22Rv1 (cell line): Measurements from ENCODE around the gene CCR7.

ENCODE experiments used
- H3K27ac ChIP-seq: fragments of 450-650 bp; 2 replicates; pipeline ENCODE4 v1.5.1; 2017
- ZFX ChIP-seq: fragments of 450-650 bp; IDR thresholded peaks from 2 replicates; pipeline ENCODE4 v1.6.1; 2017; ENCODE audit warnings: antibody characterized with exemption, borderline replicate concordance
- TF ChIP-seq, protein P1 (sequence below): fragments of 450-650 bp; IDR thresholded peaks from 2 replicates; pipeline ENCODE4 v1.5.1; 2017; ENCODE audit warnings: mild to moderate bottlenecking

Gene CCR7

DNA sequence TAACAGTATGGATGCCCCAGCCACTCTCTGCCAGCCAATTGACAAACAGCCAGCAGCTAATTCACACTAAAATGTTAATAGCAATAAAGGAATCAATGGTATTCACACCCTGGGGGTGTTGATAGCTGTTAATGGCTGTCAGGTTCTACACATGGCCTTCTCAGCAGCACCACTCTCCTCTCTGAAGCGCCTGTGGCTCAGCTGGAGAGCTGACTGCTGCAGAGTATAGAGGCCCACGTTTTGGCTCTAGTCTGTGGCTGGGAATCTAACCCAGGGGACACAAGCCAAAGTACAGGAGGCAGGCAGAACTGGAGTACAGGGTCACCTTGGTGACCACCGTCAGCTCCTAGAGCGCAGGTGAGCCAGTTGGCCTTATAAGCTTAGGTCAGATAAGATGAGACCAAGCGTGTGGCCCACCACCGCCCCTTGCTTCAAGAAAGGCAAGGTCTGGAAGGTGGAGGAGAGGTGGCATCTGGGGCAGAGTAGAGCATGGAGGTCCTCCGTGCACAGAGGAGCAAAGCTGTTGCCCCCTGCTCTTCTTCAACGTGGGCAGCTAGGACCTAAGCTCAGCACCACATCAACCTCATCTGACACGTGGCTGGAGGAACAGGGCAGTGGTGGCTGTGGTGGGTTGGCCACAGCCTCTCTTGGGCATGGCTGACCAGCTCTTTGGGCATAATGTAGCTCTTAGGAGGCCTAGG, 25.4 kb downstream of the CCR7 start:
- TF ChIP-seq, protein P1, sequence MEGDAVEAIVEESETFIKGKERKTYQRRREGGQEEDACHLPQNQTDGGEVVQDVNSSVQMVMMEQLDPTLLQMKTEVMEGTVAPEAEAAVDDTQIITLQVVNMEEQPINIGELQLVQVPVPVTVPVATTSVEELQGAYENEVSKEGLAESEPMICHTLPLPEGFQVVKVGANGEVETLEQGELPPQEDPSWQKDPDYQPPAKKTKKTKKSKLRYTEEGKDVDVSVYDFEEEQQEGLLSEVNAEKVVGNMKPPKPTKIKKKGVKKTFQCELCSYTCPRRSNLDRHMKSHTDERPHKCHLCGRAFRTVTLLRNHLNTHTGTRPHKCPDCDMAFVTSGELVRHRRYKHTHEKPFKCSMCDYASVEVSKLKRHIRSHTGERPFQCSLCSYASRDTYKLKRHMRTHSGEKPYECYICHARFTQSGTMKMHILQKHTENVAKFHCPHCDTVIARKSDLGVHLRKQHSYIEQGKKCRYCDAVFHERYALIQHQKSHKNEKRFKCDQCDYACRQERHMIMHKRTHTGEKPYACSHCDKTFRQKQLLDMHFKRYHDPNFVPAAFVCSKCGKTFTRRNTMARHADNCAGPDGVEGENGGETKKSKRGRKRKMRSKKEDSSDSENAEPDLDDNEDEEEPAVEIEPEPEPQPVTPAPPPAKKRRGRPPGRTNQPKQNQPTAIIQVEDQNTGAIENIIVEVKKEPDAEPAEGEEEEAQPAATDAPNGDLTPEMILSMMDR: no peak
- no peak for TF ChIP-seq ZFX
- H3K27ac ChIP-seq: no peak overlapping the region

DNA sequence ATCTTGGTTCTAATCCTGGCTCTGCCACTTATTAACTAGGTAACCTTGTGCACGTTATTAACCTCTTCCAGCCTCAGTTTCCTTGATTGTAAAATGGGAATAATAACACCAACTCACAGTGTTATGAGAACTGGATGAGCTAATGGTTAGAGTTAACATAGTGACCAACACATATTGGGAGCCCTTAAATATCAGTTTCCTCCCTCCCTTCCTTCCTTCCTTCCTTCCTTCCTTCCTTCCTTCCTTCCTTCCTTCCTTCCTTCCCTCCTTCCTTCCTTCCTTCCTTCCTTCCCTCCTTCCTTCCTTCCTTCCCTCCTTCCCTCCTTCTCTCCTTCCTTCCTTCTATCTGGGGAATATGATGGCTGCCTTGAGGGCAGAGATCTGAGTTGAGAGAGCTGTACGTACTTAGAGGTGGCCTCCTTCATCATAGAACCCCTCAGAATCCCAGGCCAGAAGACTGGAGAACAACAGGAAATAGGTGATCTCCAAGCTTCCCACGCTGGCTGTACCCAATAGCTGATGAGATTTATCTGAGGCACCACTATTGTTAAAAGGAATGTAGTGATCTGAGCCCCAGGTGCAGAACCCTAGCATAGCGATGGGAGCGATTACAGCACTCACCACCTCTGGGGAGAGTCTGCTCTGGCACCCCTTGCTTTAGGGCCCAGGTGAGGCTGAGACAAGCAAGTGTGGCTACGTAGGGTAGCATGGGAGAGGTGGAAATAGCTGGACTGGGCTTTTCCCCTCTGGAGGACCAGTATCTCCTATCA, 26.2 kb downstream of the CCR7 start:
- H3K27ac ChIP-seq: no peak overlapping the region
- TF ChIP-seq ZFX: no peak
- TF ChIP-seq, protein P1: no peak

DNA sequence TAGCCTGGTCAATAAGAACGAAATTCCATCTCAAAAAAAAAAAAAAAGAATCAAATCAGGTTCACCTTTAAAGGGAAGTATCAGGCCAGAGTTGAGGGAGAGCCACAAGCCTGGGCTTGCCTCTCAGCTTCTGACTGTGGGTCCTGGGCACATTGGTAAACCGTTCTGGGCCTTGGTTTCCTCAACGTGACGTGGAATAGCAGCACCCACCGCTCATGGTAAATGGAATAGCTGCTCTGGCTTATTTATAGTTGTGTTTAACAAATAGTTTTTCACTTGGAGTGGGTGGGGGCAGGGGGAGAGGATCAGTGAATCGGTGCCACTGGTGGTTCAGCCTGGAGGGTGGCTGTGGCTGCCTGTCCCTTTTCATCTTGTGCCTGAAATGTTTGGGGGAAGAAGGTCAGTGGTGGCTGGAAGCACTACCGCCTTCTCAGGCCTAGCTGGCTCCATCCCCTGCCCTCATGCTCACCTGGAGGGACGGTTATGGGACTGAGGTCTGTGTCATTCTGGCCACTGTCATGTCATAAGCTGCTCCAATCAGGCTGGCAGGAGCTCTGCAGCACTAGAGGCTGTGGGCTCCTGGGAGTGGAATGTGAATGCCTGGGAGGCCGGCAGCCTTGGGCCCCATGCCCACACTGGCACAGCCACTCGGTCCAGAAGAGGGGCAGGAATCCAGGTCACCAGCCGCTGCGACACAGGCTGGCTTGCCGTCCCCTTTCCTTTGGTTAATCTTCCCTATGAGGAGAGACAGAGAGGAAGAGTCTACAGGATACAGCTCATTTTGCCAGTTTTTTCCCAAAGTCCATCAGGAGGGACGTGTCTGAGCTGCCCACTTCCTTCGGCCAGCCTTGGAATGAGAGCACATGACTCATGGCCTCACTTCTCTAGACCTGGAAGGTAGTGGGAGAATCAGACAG, 27.0 kb downstream of the CCR7 start:
- TF ChIP-seq ZFX: no peak
- TF ChIP-seq, protein P1: no peak
- H3K27ac ChIP-seq: no peak overlapping the region

DNA sequence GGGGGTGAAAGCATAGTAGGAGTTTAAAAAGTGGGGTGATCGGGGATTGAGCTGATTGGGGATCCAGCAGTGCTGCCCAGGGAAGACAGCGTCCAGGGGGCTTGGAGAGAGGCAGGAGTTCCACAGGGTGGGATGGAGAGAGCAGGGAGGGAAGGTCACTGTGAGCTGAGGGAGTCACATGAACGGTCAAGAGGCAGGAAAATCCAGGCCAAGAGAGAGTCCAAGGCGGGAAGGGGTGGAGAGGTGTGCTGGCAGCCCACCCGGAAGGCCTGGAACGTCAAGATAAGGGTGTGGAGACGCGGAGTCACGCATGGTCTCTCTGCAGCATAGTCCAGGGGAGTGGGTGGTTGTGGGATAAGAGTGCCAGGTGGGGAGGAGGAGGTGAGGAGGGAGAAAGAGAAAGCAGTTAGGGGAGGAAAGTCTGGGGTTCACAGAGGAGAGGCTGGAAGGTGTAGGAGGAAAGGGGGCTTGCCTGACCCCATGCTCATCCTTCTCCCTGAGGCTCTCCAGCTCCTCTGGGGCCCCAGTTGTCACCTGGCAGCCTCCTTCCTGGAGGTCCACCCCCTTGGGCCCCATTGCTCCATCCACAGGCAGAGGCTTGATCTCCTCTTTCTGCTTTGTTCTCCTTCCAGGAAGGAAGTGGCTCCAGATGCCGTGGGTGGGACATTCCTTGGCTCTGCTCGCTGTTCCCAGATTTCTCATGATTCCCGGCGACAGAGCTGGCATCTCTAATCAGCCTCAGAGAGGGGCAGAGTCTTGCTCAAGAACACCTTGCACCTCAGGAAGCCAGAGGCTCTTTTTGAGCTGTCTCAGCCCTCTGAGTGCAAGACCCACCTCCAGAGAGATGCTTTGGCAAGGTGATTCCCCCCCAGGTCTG, 28.7 kb downstream of the CCR7 start:
- no peak for TF ChIP-seq ZFX
- TF ChIP-seq, protein P1: no peak
- no peak overlapping the region for H3K27ac ChIP-seq

DNA sequence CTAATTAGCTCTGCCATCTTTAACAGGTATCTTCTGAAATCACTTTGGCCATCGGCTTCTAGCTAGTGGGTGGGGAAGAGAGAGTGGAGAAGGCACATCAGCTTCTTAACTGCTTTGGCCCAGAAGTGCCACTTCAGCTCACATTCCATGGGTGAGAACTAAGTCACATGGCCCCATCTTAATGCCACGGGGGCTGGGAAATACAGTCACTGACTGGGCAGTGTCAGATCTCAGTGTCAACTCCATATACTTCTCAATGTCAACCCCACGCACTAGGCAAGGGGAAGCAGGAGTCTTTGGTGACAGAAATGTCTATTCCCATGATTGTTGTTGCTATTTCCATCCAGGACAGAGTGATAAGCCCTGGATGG, 29.4 kb downstream of the CCR7 start:
- H3K27ac ChIP-seq: no peak overlapping the region

DNA sequence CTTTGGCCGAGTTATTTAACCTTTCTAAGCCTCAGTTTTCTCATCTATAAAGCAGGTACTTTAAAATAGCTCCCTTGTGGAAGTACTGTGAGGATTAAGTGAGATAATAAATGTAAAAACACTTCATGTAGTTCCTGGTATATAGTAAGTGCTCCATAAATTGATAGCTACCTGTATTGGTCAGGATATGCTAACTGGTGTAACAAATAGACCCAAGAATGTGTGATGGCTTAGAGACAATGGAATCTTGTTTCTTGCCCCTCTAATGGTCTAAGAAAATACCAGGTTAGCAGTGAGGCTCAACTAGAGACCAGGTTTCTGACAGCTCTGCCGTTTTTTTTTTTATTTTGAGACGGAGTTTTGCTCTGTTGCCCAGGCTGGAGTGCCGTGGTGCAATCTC, 29.8 kb downstream of the CCR7 start:
- no peak for TF ChIP-seq ZFX
- TF ChIP-seq, protein P1: no peak
- no peak overlapping the region for H3K27ac ChIP-seq

More for the DNA sequence above, 29.4 kb downstream of the CCR7 start:
- TF ChIP-seq, protein P1: no peak
- TF ChIP-seq ZFX: no peak
